A673 (cell line): ENCODE results near the gene CDH20. TPM values are rescaled to one million over a fixed set of nuclear protein-coding genes. Genes with fewer than 3 reads are reported as not detected.

Source experiments
- BruUV-seq: library from RNA; stranded (reverse); fragments of 400-500 nt; replicated peaks from 2 replicates; lab custom pipeline; 2021; lab: Mats Ljungman, UMichigan
- CTCF ChIA-PET: fragments of 300-600 bp; sonication (Branson Sonifier 250); formaldehyde crosslinking; loops from one replicate; lab custom pipeline; 2022; ENCODE audit warnings: antibody characterized with exemption; lab: Charles Lee
- POLR2A ChIA-PET: fragments of 300-600 bp; sonication (Branson Sonifier 250); formaldehyde crosslinking; loops from one replicate; lab custom pipeline; 2022; ENCODE audit warnings: antibody characterized with exemption; ENCODE audit not compliant: low non-redundant PET; lab: Charles Lee
- DNase-seq: peaks from one replicate; pipeline ENCODE4 v3.0.0-alpha.2; 2015; ENCODE audit warnings: low spot score
- H3K27ac ChIP-seq: fragments of 200-600 bp; sonication (generic); 2 replicates; pipeline ENCODE4 v1.5.1; 2016; ENCODE audit warnings: mixed run types, low read depth, mild to moderate bottlenecking, mixed read lengths, antibody characterized with exemption, low read length; ENCODE audit not compliant: poor library complexity, severe bottlenecking
- H3K27me3 ChIP-seq: fragments of 200-600 bp; sonication (generic); replicated peaks from 2 replicates; pipeline ENCODE4 v1.6.1; 2017; ENCODE audit warnings: mixed run types, low read depth, mild to moderate bottlenecking, mixed read lengths, antibody characterized with exemption, low read length; ENCODE audit not compliant: insufficient read depth, poor library complexity
- H3K36me3 ChIP-seq: fragments of 200-600 bp; sonication (generic); 2 replicates; pipeline ENCODE4 v1.6.1; 2016; ENCODE audit warnings: mixed run types, mild to moderate bottlenecking, mixed read lengths, antibody characterized with exemption, low read length; ENCODE audit not compliant: insufficient read depth, poor library complexity, severe bottlenecking
- H3K4me1 ChIP-seq: fragments of 200-600 bp; sonication (generic); 2 replicates; pipeline ENCODE4 v1.6.1; 2017; ENCODE audit warnings: mixed run types, mild to moderate bottlenecking, mixed read lengths, antibody characterized with exemption, low read length; ENCODE audit not compliant: insufficient read depth, poor library complexity, severe bottlenecking
- H3K4me3 ChIP-seq: fragments of 200-600 bp; sonication (generic); 2 replicates; pipeline ENCODE4 v1.5.1; 2016; ENCODE audit warnings: low read depth, mixed run types, mild to moderate bottlenecking, mixed read lengths, low read length; ENCODE audit not compliant: poor library complexity, severe bottlenecking
- H3K9me3 ChIP-seq: fragments of 200-600 bp; sonication (generic); 2 replicates; pipeline ENCODE4 v1.6.1; 2016; ENCODE audit warnings: mixed run types, low read depth, mild to moderate bottlenecking, mixed read lengths, antibody characterized with exemption, low read length; ENCODE audit not compliant: poor library complexity, severe bottlenecking
- EZH2 ChIP-seq: fragments of 200-600 bp; sonication (generic); IDR thresholded peaks from 2 replicates; pipeline ENCODE4 v1.6.1; 2017; ENCODE audit warnings: borderline replicate concordance, low read depth, mild to moderate bottlenecking, mixed read lengths, antibody characterized with exemption, low read length; ENCODE audit not compliant: poor library complexity, severe bottlenecking
- intact Hi-C: fragments of 100-400 bp; cut with micrococcal nuclease; formaldehyde crosslinking; loops from one replicate; pipeline ENCODE4 v1.10.0; 2022; ENCODE audit not compliant: unreplicated experiment
- total RNA-seq: library from RNA; stranded (reverse); gene quantifications from 2 replicates; pipeline ENCODE4 v1.2.3, GENCODE V29; 2021
- TF ChIP-seq, protein P1 (sequence below): fragments of 300-800, 200-600 bp; sonication (generic); conservative IDR thresholded peaks from 2 replicates; pipeline ENCODE4 v1.5.1; 2017; ENCODE audit warnings: low read depth, mild to moderate bottlenecking, antibody characterized with exemption, low read length, moderate library complexity, mixed read lengths

Gene CDH20
- total RNA-seq, 1 experiment from 2014 or later, result 0.21 TPM

DNA sequence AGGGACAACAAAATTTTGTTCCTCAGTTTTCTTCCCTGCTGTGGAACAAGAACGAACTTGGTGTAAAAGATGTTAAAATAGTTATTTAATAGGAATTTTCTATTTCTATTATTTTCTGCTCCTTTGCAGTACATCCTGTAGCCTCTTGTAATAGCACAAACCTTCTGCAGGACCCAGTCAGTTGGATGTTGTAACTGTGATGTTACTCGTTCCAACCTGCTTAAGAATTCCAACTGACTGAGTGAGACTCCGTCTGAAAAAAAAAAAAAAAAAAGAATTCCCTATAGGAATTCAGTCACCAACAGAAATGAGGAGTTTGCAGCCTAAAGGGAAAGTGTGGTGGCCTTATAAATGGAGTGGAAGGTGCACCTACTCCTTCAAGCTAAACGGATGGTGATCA is 46.4 kb upstream of the CDH20 start:
- DNase-seq, result no peak
- Histone ChIP-seq H3K9me3 (no peaks in the 10 kb centered on the region), H3K4me1 (no peaks in the 10 kb centered on the region), H3K4me3 (no peak overlapping the region), H3K27me3 (peaks cover 15% of the 10 kb centered on the region), H3K27ac (no peak overlapping the region), H3K36me3 (no peaks in the 10 kb centered on the region)
- CTCF ChIA-PET, result no interaction called here
- POLR2A ChIA-PET, result no interaction called here
- TF ChIP-seq, protein P1, sequence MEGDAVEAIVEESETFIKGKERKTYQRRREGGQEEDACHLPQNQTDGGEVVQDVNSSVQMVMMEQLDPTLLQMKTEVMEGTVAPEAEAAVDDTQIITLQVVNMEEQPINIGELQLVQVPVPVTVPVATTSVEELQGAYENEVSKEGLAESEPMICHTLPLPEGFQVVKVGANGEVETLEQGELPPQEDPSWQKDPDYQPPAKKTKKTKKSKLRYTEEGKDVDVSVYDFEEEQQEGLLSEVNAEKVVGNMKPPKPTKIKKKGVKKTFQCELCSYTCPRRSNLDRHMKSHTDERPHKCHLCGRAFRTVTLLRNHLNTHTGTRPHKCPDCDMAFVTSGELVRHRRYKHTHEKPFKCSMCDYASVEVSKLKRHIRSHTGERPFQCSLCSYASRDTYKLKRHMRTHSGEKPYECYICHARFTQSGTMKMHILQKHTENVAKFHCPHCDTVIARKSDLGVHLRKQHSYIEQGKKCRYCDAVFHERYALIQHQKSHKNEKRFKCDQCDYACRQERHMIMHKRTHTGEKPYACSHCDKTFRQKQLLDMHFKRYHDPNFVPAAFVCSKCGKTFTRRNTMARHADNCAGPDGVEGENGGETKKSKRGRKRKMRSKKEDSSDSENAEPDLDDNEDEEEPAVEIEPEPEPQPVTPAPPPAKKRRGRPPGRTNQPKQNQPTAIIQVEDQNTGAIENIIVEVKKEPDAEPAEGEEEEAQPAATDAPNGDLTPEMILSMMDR, result no peak
- TF ChIP-seq EZH2, result no peak
- intact Hi-C loops, result no loop called here
- BruUV-seq, result no TSS peak

DNA sequence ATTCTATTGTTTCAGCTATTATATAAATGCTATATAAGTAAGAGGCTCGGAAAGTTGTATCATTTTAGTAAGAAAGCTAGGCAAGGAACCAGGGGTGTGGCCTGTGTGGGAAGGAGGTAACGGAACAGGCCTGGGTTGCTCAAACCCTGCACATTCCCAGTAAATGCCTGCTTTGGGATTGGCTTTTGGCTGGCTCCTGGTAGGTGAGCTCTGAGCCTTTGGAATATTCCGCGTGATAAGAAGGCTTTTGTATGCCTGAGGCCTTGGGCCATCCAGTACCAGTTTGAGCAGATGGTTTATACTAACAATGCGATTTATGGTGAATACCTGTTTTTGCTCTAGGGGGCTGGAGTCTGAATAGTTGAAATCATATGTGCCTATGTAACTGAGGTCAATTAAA is 42.6 kb upstream of the CDH20 start:
- H3K9me3 ChIP-seq, result no peaks in the 10 kb centered on the region
- H3K27me3 ChIP-seq, result peaks cover 15% of the 10 kb centered on the region
- no peak for DNase-seq
- POLR2A ChIA-PET, result no interaction called here
- H3K27ac ChIP-seq, result no peak overlapping the region
- CTCF ChIA-PET, result no interaction called here
- intact Hi-C loops, result no loop called here
- TF ChIP-seq EZH2, result no peak
- TF ChIP-seq, protein P1, result no peak
- no TSS peak for BruUV-seq
- no peak overlapping the region for H3K4me3 ChIP-seq
- H3K4me1 ChIP-seq, result no peaks in the 10 kb centered on the region
- no peaks in the 10 kb centered on the region for H3K36me3 ChIP-seq

DNA sequence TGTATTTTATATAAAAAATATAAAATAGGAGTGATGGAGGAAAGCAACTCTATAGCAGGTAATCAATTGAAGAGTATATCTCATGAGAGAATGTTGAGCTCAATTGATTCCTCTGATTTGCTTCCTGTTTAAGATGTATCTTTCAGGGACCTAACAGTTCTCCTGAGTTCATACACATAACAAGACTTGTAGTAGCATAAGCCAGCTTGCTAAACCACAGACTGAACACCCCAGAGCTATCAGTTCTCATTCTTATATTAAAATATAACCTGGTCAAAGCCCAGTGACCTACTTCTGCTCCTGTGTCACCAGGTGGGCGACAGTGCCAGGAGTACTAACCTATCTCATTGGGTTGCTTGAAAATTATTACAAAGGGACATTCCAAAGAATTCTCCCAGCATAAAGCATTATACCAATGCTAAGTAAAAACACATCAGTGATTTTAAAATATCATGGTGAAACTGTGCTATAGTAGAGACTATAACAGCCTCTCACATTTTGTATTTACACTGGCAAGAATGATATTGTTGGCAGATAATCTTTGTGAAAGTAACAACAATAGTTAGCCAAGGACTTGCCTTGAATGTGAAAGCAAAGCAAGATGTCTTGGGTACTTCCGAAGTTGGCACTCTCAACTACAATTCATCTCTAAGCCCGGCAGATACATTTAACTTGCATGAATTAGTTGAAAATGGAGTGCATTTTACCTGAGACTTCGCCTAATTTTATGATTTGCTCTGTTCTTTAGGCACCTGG is 40.8 kb upstream of the CDH20 start:
- DNase-seq, result no peak
- no peak overlapping the region for H3K4me3 ChIP-seq
- TF ChIP-seq EZH2, result no peak
- TF ChIP-seq, protein P1, result no peak
- H3K27ac ChIP-seq, result no peak overlapping the region
- no TSS peak for BruUV-seq
- H3K36me3 ChIP-seq, result no peaks in the 10 kb centered on the region
- no peaks in the 10 kb centered on the region for H3K9me3 ChIP-seq
- H3K27me3 ChIP-seq, result peaks cover 15% of the 10 kb centered on the region
- POLR2A ChIA-PET, result no interaction called here
- H3K4me1 ChIP-seq, result no peaks in the 10 kb centered on the region
- CTCF ChIA-PET, result no interaction called here
- intact Hi-C loops, result no loop called here
